ENCODE results near the gene KMT5C.

DNA sequence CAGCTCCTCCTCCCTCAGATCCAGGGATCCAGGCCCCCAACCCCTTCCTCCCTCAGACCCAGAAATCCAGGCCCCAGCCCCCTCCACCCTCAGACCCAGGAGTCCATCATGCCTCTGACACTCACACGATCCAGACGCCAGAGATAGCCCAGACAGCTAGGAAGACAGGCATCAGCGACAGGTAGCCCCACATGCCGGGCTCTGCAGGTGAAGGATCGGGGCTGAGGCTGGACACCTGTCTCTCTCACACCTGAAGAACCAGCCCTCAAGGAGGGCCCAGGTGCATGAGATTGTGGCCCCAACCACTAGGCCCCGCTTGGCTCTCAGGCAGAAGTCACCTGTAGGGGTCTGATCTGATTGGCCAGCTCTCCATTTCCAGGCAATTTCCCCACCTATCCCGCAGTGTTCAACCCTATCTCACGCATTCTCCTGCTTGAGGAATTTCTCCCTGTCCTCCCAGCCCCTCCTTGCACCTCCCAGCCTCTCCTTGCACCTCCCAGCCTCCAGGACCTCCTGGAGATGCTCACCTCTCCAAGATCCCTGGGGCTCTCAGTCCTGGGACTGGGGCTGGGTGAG, 18.7 kb upstream of the KMT5C start:
- TF ChIP-seq, protein P1, sequence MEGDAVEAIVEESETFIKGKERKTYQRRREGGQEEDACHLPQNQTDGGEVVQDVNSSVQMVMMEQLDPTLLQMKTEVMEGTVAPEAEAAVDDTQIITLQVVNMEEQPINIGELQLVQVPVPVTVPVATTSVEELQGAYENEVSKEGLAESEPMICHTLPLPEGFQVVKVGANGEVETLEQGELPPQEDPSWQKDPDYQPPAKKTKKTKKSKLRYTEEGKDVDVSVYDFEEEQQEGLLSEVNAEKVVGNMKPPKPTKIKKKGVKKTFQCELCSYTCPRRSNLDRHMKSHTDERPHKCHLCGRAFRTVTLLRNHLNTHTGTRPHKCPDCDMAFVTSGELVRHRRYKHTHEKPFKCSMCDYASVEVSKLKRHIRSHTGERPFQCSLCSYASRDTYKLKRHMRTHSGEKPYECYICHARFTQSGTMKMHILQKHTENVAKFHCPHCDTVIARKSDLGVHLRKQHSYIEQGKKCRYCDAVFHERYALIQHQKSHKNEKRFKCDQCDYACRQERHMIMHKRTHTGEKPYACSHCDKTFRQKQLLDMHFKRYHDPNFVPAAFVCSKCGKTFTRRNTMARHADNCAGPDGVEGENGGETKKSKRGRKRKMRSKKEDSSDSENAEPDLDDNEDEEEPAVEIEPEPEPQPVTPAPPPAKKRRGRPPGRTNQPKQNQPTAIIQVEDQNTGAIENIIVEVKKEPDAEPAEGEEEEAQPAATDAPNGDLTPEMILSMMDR (IDR thresholded peaks at IDR 0.05) = no peak
- no peak for TF ChIP-seq POLR2A (IDR thresholded peaks at IDR 0.05)
